Dendritic cell treated with granulocyte-macrophage colony-stimulating factor and Interleukin-4, amounts not matched to agents 40 ng/mL and 50 ng/mL, for 4 days (primary cell): ENCODE measurements around the gene MINK1.

Experiments
- H3K27ac Mint-ChIP-seq: one replicate; pipeline ENCODE4 v1.8.0; 2022; ENCODE audit warnings: mild to moderate bottlenecking, mixed read lengths
- H3K27me3 Mint-ChIP-seq: one replicate; pipeline ENCODE4 v1.8.0; 2022; ENCODE audit warnings: mild to moderate bottlenecking, mixed read lengths
- H3K36me3 Mint-ChIP-seq: one replicate; pipeline ENCODE4 v1.8.0; 2022; ENCODE audit warnings: low read depth, mixed read lengths
- H3K4me1 Mint-ChIP-seq: one replicate; pipeline ENCODE4 v1.8.0; 2022; ENCODE audit warnings: low read depth, mixed read lengths
- H3K4me3 Mint-ChIP-seq: one replicate; pipeline ENCODE4 v1.8.0; 2022; ENCODE audit warnings: mild to moderate bottlenecking, moderate library complexity, mixed read lengths
- H3K9me3 Mint-ChIP-seq: one replicate; pipeline ENCODE4 v1.8.0; 2022; ENCODE audit warnings: mixed read lengths
- intact Hi-C: fragments of 100-400 bp; cut with micrococcal nuclease; formaldehyde crosslinking; loops from one replicate; pipeline ENCODE4 v1.15.0; 2022

MINK1 gene

GRCh38 chr17:4938688-4939545 is 105.8 kb downstream of the MINK1 start:
- Mint-ChIP-seq H3K27me3 (peaks cover 2% of the 10 kb centered on the region), H3K4me1 (peaks cover 80% of the 10 kb centered on the region), H3K9me3 (no peaks in the 10 kb centered on the region), H3K27ac (peak overlapping the region; percentile 90), H3K36me3 (peaks cover 90% of the 10 kb centered on the region), H3K4me3 (peak overlapping the region; percentile 92)
- intact Hi-C loops, result no loop called here

GRCh38 chr17:4939546-4939795 is 106.3 kb downstream of the MINK1 start:
- H3K36me3 Mint-ChIP-seq, result peaks cover 93% of the 10 kb centered on the region
- peak overlapping the region; percentile 90 for H3K27ac Mint-ChIP-seq
- peak overlapping the region; percentile 92 for H3K4me3 Mint-ChIP-seq
- intact Hi-C loops, result no loop called here
- H3K9me3 Mint-ChIP-seq, result no peaks in the 10 kb centered on the region
- H3K27me3 Mint-ChIP-seq, result no peaks in the 10 kb centered on the region
- H3K4me1 Mint-ChIP-seq, result peaks cover 80% of the 10 kb centered on the region

GRCh38 chr17:4939796-4940554 is 106.8 kb downstream of the MINK1 start, which contains the start of the genes RNF167 and SLC25A11:
Gene RNF167 (plus strand): TSS chr17:4940268. CDS start chr17:4940910, 642 bp downstream.
Gene SLC25A11 (minus strand): TSS chr17:4940046. CDS start chr17:4939910, 136 bp downstream.
- Mint-ChIP-seq H3K27ac (peak within 1 kb of the TSS; percentile 90), H3K4me1 (peaks cover 83% of the 10 kb centered on the region), H3K27me3 (no peaks in the 10 kb centered on the region), H3K36me3 (peaks cover 96% of the 10 kb centered on the region), H3K9me3 (no peaks in the 10 kb centered on the region), H3K4me3 (peak within 1 kb of the TSS; percentile 92)
- intact Hi-C loops, result loop anchor here (1.0 to 2.0 kb wide), 2 partner anchors 8 to 27 kb away; partner anchors contain the start of genes PFN1 and SPAG7

GRCh38 chr17:4940555-4941318 is 107.6 kb downstream of the MINK1 start:
- Mint-ChIP-seq H3K36me3 (peaks cover 99% of the 10 kb centered on the region), H3K27me3 (no peaks in the 10 kb centered on the region), H3K4me1 (peaks cover 87% of the 10 kb centered on the region), H3K9me3 (no peaks in the 10 kb centered on the region), H3K27ac (peak overlapping the region; percentile 90), H3K4me3 (peak overlapping the region; percentile 92)
- intact Hi-C loops, result loop anchor here (1.0 to 2.0 kb wide), 2 partner anchors 8 to 26 kb away; partner anchors contain the start of genes PFN1 and SPAG7

GRCh38 chr17:4941319-4941610 is 108.1 kb downstream of the MINK1 start:
- Mint-ChIP-seq H3K27me3 (no peaks in the 10 kb centered on the region), H3K27ac (peak overlapping the region; percentile 90), H3K36me3 (peaks cover 99% of the 10 kb centered on the region), H3K9me3 (no peaks in the 10 kb centered on the region), H3K4me3 (peak overlapping the region; percentile 92), H3K4me1 (peaks cover 87% of the 10 kb centered on the region)
- intact Hi-C loops, result loop anchor here (2.0 kb wide), 1 partner anchor 26 kb away; the partner anchor contains the start of gene SPAG7

- intact Hi-C loops, result no loop called here
Observed at GRCh38 chr17:4942760-4943508, 109.8 kb downstream of the MINK1 start.

GRCh38 chr17:4944163-4944553 is 111.0 kb downstream of the MINK1 start:
- H3K27ac Mint-ChIP-seq, result peak overlapping the region; percentile 90

More at GRCh38 chr17:4942760-4943508, 109.8 kb downstream of the MINK1 start:
- Mint-ChIP-seq H3K36me3 (peaks cover 99% of the 10 kb centered on the region), H3K27ac (peak overlapping the region; percentile 90), H3K9me3 (no peaks in the 10 kb centered on the region), H3K4me1 (peaks cover 77% of the 10 kb centered on the region), H3K27me3 (no peaks in the 10 kb centered on the region), H3K4me3 (peak overlapping the region; percentile 21)

GRCh38 chr17:4944554-4945175 is 111.5 kb downstream of the MINK1 start:
- intact Hi-C loops, result loop anchor here (5.0 kb wide), 2 partner anchors 37 to 43 kb away; partner anchors contain the start of gene CAMTA2
- Mint-ChIP-seq H3K36me3 (peaks cover 91% of the 10 kb centered on the region), H3K4me1 (peaks cover 69% of the 10 kb centered on the region), H3K27me3 (no peaks in the 10 kb centered on the region), H3K4me3 (peak overlapping the region; percentile 84), H3K9me3 (no peaks in the 10 kb centered on the region), H3K27ac (peak overlapping the region; percentile 90)

More at GRCh38 chr17:4944163-4944553, 111.0 kb downstream of the MINK1 start:
- H3K9me3 Mint-ChIP-seq, result no peaks in the 10 kb centered on the region
- H3K4me1 Mint-ChIP-seq, result peaks cover 70% of the 10 kb centered on the region
- H3K4me3 Mint-ChIP-seq, result peak overlapping the region; percentile 84
- no peaks in the 10 kb centered on the region for H3K27me3 Mint-ChIP-seq
- peaks cover 96% of the 10 kb centered on the region for H3K36me3 Mint-ChIP-seq
- intact Hi-C loops, result no loop called here

GRCh38 chr17:4945176-4945943 is 112.2 kb downstream of the MINK1 start:
- no peaks in the 10 kb centered on the region for H3K9me3 Mint-ChIP-seq
- intact Hi-C loops, result loop anchor here (5.0 kb wide), 2 partner anchors 38 to 42 kb away; partner anchors contain the start of gene CAMTA2
- H3K4me3 Mint-ChIP-seq, result peak overlapping the region; percentile 84
- H3K27ac Mint-ChIP-seq, result peak overlapping the region; percentile 90
- H3K27me3 Mint-ChIP-seq, result no peaks in the 10 kb centered on the region
- peaks cover 72% of the 10 kb centered on the region for H3K4me1 Mint-ChIP-seq
- peaks cover 85% of the 10 kb centered on the region for H3K36me3 Mint-ChIP-seq

- Mint-ChIP-seq H3K9me3 (no peaks in the 10 kb centered on the region), H3K4me1 (peaks cover 73% of the 10 kb centered on the region), H3K27ac (peak overlapping the region; percentile 90), H3K4me3 (peak overlapping the region; percentile 84), H3K27me3 (no peaks in the 10 kb centered on the region), H3K36me3 (peaks cover 80% of the 10 kb centered on the region)
- intact Hi-C loops, result loop anchor here (5.0 kb wide), 2 partner anchors 39 to 41 kb away; partner anchors contain the start of gene CAMTA2
Observed at GRCh38 chr17:4945944-4946280, 112.8 kb downstream of the MINK1 start.

- Mint-ChIP-seq H3K36me3 (peaks cover 75% of the 10 kb centered on the region), H3K4me3 (peak overlapping the region; percentile 84), H3K27ac (peak overlapping the region; percentile 90), H3K27me3 (no peaks in the 10 kb centered on the region), H3K4me1 (peaks cover 73% of the 10 kb centered on the region), H3K9me3 (no peaks in the 10 kb centered on the region)
- intact Hi-C loops, result loop anchor here (5.0 kb wide), 2 partner anchors 39 to 41 kb away; partner anchors contain the start of gene CAMTA2
Observed at GRCh38 chr17:4946312-4946976, 113.3 kb downstream of the MINK1 start.
